NCI-H345 treated with DMSO at 0.1 percent for 48 hours (cell line): ENCODE measurements around the gene SLC25A3.
"Not testable (repeated sequence)": the region's sequence is repeated elsewhere in the genome, so short reads cannot be mapped to it uniquely, and the experiment has no call there.

ENCODE experiments used
- DNase-seq: peaks from one replicate; lab custom pipeline; 2025; ENCODE audit not compliant: unreplicated experiment; lab: John Stamatoyannopoulos, UW

SLC25A3 gene

DNA sequence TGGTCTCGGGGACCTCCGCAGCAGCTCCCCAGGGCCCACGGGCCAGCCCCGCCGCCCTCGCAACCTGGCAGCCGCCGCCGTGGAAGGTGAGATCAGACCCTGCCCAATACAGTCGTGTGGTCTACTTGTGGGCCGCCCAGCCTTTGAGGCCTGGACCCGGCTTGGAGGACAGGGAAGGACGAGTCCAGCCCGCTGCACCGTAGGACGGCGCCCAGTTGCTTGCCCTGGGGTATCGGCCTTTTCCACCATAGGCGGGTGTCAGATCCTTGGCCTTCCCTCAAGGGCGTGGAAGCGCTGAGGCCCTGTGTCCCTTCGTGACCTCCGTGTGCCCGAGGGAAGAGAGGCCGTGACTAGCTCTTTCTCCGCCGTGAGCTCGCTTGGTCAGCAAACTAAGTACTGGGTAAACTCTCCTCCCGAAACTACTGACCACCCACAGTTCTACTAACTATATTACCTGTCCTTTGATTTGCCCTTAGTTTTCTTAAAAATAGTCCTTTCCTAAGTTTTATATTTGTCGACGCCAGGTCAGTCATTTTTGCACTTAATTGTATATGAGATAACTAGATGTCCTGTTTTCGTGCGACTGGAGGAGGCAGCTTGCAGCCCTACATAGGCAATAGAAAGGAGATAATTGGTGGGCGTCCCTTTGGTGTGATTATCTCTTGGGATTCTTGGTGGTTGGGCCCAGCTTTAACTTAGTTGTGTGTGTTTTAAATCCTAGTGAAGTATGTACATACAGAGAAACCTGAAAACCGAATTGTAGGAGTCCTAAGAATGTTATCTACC lies 757 bp downstream of the SLC25A3 start:
- DNase-seq, result no peak

DNA sequence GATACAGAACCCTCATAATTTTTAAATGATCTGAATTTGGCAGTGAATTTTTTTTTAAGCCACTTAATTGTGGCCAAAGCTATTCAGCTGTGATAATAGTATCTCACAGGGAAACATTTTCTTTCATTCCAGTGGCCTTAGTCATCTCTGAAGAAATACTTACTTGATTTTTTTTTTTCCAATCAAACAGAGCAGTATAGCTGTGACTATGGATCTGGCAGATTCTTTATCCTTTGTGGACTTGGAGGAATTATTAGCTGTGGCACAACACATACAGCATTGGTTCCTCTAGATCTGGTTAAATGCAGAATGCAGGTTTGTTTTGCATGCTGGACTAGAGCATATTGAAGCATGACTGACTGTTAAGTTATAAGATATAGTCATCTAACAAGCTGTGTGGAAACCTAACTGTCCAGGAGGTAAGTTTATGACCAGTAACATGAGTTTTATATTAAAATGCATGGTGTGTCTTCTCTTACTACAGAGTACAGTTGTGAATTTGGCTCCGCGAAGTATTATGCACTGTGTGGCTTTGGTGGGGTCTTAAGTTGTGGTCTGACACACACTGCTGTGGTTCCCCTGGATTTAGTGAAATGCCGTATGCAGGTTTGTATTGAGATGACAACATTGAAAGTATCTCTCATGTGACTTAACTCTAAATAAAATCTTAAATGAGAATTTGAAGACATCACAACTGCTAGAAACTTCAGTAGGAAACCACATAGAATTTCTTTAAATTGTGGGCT lies 1.9 kb downstream of the SLC25A3 start:
- DNase-seq, result no peak

DNA sequence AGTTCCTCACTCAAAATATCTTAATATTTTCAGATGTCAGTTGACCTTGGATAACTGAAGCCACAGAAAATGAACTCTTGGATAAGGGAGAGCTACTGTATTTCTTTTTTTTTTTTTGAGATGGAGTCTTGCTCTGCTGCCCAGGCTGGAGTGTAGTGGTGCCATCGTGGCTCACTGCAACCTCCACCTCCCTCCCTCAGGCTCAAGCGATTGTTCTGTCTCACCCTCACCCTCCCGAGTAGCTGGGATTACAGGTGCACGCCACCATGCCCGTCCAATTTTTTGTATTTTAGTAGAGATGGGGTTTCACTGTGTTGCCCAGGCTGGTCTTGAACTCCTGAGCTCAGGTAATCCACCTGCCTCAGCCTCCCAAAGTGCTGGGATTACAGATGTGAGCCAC lies 3.8 kb downstream of the SLC25A3 start:
- not testable (repeated sequence) for DNase-seq

DNA sequence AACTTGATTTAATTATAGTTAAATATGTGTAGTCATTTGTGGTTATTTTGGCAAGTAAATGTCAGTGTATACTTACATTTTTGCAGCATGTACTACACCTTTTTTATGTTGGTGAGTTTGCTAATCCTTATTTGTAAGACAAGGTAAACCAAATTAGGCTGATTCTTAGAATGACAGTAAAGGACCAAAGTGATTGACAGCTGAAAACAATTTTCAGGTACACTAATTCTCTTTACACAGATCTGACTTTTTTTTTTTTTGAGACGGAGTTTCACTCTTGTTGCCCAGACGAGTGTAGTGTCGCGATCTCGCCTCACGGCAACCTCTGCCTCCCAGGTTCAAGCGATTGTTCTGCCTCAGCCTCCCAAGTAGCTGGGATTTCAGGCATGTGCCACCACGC lies 8.4 kb downstream of the SLC25A3 start:
- no peak for DNase-seq

DNA sequence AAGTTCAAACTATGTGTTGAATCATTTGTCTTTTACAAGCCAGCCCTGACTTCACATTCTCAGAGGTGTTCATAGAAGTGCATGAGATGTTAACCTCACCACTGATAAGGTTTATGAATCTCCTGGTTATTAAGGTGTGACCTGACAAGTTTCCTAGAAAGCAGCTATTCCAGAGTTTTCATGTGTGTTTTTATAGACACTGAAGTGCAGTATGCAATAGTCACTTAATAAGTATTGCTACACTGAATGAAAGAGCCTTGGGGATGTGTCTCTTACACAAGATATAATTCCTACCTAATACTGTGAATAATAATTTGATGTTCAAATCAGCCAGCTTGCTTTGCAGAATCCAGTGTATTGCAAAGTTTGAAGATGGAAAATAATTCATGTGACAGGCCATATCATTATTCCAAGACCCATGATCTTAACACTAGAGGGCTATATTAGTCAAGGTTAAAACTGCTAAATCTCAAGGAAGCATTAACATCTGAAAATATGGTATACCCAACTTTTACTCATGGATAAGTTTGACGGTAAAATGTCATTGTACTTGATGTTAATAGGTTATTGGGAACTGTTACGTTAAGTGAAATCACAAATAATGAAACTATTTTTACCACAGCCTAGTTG lies 13.0 kb downstream of the SLC25A3 start:
- DNase-seq, result no peak

DNA sequence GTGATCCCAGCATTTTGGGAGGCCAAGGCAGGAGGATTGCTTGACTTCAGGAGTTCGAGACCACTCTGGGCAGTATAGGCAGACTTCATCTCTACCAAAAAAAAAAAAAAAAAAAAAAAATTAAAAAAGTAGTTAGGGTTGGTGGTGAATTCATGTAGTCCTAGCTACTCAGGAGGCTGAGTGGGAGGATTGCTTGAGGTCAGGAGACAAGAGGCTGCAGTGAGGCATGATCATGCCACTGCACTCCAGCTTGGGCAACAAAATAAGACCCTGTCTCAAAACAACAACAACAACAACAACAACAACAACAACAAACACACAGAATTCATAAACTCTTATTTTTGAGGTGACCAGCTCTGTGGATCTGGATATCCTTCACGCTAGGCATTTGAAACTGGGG lies 17.1 kb downstream of the SLC25A3 start:
- DNase-seq, result no peak

DNA sequence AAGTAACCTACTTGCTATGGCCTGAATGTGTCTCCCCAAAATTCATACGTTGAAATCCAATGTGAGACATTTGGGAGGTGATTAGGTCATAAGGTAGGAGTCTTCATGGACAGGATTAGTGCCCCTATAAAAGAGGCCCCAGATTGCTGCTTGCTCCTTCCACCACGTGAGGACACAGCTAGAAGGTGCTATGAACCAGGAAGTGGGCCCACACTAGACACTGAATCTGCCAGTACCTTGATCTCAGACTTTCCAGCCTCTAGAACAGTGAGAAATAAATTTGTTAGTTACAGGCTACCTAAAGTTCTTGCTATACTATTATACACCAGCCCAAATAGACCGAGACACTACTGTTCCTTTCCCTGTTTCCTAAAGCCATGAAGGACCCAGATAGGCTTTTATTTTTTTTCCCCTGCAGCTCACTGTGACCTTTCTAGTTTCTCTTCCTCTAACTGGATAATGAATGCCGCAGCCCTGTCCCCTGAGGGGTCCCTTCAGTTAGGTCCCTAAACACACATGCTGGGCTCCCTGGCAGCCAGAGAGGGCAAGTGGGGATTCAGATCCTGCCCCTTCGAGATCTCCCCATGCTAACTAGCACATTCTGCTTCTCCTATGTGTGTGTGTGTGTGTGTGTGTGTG lies 19.3 kb downstream of the SLC25A3 start:
- DNase-seq, result no peak

DNA sequence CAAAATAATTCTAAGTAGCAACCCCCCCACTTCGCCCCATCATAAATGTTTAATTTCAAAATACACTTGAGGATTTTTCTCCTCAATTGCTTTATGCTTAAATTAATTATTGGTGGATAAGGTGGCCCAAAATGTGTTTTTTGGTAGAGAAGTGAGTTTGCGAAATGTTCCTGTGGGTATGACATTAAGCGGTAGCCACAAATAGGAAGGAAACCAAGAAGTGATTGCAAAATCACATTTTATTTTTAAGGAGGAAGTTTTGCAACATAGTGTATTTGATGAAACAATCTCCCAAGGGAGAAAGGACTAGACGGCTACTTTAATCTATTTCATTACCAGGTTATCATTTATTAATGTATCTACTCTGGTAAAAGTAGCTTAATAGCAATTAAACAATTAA lies 25.5 kb downstream of the SLC25A3 start:
- no peak for DNase-seq

DNA sequence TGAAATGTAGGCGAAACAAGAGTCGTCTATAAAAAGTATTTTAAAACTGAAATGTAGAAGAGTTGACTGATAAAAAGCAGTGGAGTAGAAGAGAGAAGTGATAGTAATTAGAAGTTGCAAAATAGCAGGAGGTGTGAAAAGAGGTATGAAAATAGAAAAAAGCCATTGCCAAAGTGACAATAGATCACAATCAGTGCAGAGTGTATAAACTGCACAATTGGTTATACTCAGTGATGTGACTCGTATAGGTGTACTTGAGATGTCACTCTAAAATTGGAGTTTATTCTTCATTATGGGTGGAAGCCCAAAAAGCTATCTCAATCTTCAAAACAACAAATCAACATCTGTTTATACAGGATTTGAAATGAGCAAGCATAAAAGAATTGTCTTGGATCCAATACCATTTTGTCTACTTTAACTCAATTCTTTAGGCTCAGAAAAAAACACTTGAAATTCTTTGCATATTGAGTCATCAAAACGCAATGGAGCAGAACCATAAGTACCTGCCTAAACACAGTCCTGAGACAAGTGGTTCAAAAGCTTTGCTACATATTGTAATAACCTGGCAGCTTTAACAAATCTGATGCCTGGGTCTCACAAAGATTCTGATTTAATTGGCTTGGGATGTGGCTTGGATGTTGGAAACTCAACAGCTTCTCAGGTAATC lies 42.3 kb downstream of the SLC25A3 start:
- peak; percentile 60 for DNase-seq

DNA sequence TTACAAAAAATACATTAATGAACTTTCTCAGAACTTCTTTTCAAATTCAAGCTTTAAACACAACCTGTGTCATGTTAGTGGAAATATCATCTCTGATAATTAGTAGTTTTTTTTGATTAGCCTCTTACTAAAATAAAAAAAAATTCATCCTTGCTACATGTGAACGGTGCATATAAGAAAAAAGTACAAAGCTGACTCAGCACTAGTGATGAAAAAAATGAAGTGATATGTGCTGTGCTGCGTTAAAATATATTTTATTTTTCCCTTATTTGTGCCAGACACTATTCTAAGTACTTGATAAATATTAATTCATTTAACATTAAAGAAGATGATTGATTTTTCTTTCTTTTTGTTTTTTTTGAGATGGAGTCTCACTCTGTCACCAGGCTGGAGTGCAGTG lies 43.6 kb downstream of the SLC25A3 start:
- no peak for DNase-seq

DNA sequence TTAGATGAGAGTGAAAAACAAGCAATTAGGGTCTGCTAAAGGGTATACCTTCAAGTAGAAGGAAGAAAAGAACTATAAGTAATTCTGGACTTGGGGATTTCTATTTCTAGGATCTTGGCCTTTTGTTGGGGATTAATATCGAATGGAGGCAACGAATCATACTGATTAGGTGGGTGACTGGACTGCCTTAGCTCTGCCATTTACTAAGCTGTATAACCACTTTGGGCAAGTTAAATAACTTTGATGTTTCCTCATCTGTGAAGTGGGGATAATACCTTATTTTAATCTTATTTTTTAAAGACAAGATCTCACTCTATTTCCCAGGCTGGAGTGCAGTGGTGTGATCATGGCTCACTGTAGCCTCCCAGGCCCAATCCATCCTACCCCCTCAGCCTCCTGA lies 44.5 kb downstream of the SLC25A3 start:
- DNase-seq, result no peak

DNA sequence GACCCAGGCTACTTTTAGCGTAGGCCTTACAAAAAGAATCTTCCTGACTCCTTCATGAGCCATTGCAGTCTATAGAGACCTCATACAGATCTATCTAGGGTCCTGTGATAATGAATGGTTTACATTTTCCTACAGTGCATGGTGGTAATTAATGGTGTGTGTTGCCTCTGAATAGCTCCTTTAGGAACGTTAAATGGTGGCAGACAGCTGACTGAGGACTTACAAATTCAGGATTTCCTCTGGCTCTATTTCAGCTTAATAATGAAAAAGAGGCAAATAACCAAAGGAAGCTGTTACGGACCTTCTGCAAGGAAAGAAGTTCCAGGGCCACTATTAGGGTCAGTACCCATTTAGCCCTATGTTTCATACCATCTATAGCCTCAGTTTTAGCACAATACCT lies 46.0 kb downstream of the SLC25A3 start:
- DNase-seq, result no peak

DNA sequence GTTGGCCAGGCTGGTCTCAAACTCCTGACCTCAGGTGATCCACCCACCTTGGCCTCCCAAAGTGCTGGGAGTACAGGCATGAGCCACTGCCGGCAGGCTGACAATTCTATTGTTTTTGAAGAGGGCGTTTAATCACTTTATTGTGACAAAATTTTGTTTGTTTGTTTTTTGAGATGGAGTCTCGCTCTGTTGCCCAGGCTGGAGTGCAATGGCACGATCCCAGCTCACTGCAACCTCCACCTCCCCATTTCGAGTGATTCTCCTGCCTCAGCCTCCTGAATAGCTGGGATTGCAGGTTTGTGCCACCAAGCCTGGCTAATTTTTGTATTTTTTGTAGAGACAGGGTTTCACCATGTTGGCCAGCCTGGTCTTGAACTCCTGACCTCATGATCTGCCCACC lies 49.3 kb downstream of the SLC25A3 start:
- DNase-seq, result not testable (repeated sequence)

DNA sequence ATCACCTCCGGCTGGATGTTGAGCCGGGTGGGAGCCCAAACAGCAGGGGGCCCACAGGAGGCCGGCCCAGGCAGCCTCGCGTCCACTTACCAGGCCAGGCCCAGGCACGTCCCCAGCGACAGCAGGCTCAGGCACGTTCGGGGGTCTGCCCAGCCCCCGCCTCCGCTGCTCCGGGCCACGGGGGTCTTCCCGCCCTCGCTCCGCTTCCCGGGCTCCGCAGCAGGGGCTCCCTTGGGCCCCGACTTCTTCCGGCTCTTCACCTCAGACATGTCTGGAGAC lies 50.9 kb downstream of the SLC25A3 start:
- peak; percentile 45 for DNase-seq

DNA sequence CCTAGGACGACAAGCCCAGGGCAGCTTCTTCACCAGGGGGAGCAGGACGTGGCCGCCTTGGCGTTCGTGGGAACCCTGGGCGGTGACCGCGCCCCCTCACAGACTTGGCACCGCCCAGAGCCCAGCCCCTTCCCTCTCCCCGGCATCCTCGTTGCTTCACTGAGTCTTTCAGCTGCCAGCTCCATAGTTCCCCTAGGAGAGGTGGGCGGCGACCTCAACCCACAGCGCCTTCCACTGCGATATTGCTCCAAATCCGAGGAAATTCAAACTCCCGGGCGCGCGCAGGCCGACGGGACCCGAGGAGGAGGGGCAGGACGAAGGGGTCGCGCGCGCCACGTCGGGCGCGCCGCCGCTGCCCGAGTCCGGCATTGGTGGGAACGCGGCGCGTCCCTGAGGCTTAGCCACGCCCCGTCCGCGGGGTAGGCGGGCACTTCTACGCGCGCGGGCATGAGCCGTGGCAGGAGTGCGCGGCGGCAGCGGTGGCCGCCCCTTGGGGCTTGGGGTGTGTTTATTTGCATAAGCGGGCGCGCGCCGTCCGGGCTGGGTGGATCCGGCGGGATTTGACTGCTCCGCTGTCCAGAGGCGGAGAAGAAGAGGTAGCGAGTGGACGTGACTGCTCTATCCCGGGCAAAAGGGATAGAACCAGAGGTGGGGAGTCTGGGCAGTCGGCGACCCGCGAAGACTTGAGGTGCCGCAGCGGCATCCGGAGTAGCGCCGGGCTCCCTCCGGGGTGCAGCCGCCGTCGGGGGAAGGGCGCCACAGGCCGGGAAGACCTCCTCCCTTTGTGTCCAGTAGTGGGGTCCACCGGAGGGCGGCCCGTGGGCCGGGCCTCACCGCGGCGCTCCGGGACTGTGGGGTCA lies 51.5 kb downstream of the SLC25A3 start, which contains the start of the genes APAF1 and IKBIP:
Gene APAF1, plus strand, starts transcription at position 579 of the 860 bp plus-strand sequence. CDS start 3,070 bp downstream, outside the sequence.
Gene IKBIP, minus strand, starts transcription at position 77 of the 860 bp plus-strand sequence. CDS start 87 bp downstream, outside the sequence.
- peak; percentile 94 for DNase-seq

DNA sequence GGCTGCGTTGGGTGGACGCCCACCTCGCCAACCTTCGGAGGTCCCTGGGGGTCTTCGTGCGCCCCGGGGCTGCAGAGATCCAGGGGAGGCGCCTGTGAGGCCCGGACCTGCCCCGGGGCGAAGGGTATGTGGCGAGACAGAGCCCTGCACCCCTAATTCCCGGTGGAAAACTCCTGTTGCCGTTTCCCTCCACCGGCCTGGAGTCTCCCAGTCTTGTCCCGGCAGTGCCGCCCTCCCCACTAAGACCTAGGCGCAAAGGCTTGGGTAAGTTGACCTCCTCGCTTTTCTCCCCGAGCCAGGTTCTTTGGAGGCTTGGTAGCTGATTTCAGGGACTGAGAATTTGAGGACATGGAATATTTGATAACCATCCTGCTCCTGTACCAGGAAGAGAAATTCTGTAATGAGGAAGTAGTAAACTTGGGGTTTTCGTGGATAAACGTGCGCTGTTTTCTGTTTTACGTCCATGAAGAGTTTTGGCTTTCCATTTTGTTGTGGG lies 52.1 kb downstream of the SLC25A3 start:
- no peak for DNase-seq

DNA sequence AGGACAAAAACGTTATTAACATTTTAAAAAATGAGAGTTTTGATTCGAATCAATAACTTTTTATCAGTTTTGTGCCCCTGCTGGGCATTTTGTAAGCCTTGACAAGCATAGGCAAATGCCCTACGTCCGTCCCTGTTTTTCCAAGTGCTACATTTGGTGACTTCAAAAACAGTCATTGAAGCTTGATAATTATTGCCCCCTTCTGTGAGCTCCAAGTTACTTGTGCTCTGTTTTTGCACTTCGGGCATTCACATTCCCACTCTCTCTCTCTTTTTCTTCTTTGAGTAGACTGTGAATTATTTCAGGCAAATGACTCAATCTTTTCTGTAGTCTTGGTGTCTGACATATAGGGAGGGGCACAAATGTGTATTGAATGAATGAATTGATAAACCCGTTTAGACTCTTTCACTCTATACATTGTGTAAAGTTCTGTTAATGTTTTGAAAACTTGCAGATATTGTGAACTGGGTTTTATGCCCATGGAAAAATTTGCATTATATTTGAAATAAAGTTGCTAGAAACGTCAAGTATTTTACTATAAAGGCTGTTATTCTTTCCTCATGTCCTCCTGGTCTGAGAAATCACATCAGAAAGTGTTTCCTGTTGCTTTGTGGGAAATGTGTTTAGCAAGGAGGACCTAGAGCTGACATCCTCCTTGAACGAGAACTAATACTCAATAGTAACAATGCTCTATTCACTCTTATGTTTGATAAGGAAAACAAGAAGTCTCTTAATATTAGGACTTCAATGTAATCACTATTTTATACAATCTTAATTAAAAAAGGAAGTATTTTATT lies 53.0 kb downstream of the SLC25A3 start:
- no peak for DNase-seq

DNA sequence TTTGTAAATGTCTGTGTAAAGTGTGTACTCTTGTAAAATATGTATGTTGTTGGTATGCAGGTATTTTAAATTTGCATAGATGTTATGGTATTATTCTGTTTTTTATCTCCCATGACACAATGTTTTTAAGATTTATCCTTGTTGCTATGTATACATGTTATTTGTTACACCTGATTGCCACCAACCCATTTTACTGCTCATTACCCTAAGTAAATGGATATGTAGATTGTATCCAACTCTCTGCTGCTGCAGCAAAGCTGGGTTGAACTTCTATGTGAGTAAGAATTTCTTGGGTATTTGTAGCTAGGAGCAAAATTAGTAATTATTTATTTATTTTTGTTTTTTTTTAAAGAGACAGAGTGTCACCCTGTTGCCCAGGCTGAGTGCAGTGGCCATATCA lies 57.8 kb downstream of the SLC25A3 start:
- no peak for DNase-seq

DNA sequence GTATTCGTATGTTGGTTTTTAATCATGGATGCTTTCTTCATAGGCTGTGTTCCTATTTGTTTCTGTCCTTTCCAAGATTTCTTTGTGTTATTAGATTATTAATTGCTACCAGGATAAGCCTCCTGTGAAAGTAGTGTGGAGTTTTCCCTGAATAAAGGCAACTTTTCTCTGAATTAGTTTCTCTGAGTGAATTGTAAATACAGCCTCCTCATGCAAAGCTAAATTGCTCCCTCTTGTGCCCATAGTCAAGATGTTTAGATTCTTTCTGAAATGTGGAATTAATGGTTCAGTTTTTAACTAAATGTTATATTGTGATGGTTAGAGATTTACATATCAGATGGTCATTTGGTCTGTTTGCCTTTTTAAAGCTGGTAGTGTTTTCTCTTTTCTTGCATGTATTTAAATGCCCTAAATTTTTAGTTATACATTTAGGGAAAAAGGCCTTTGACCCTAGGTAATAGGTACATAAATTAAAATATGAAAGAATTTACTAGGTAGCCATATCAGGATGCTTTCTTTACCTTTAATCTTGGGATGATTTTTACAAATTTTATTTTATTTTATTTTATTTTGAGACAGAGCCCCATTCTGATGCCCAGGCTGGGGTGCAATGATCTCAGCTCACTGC lies 60.5 kb downstream of the SLC25A3 start:
- DNase-seq, result peak; percentile 30
